Stimulated activated CD4-positive, alpha-beta T cell treated with anti-CD3 and anti-CD28 coated beads, Interleukin-4, amount 100 ng/mL, for 1 hour (primary cell): ENCODE results near the gene CDK8.

Experiments used
- DNase-seq: peaks from one replicate; pipeline ENCODE4 v3.0.0-alpha.2; 2020

Gene CDK8

GRCh38 chr13:26400545-26400944 lies 146.6 kb downstream of the CDK8 start:
- DNase-seq: no peak

GRCh38 chr13:26401069-26401468 lies 147.1 kb downstream of the CDK8 start:
- no peak for DNase-seq

GRCh38 chr13:26401578-26402021 lies 147.7 kb downstream of the CDK8 start:
- DNase-seq: no peak

GRCh38 chr13:26406791-26407190 lies 152.9 kb downstream of the CDK8 start:
- no peak for DNase-seq

GRCh38 chr13:26411206-26411605 lies 157.3 kb downstream of the CDK8 start:
- no peak for DNase-seq

GRCh38 chr13:26412263-26412662 lies 158.3 kb downstream of the CDK8 start:
- DNase-seq: no peak

- DNase-seq: no peak
These were observed 159.2 kb downstream of the CDK8 start for GRCh38 chr13:26412936-26413716.

- DNase-seq: no peak
These were observed 166.5 kb downstream of the CDK8 start for GRCh38 chr13:26420282-26420960.

GRCh38 chr13:26422036-26422435 lies 168.1 kb downstream of the CDK8 start:
- DNase-seq: no peak

- DNase-seq: no peak
These were observed 169.7 kb downstream of the CDK8 start for GRCh38 chr13:26423629-26424028.

GRCh38 chr13:26424181-26424580 lies 170.3 kb downstream of the CDK8 start:
- no peak for DNase-seq

GRCh38 chr13:26425443-26426358 lies 171.8 kb downstream of the CDK8 start:
- DNase-seq: no peak

- DNase-seq: no peak
These were observed 179.8 kb downstream of the CDK8 start for GRCh38 chr13:26433776-26434175.

GRCh38 chr13:26435171-26435570 lies 181.2 kb downstream of the CDK8 start:
- no peak for DNase-seq

GRCh38 chr13:26435646-26436045 lies 181.7 kb downstream of the CDK8 start:
- no peak for DNase-seq

GRCh38 chr13:26436914-26437313 lies 183.0 kb downstream of the CDK8 start:
- no peak for DNase-seq

- DNase-seq: no peak
These were observed 186.2 kb downstream of the CDK8 start for GRCh38 chr13:26440111-26440510.

- no peak for DNase-seq
These were observed 187.5 kb downstream of the CDK8 start for GRCh38 chr13:26441476-26441875.

GRCh38 chr13:26442541-26442940 lies 188.6 kb downstream of the CDK8 start:
- no peak for DNase-seq

GRCh38 chr13:26445092-26445491 lies 191.2 kb downstream of the CDK8 start:
- no peak for DNase-seq

GRCh38 chr13:26446751-26447150 lies 192.8 kb downstream of the CDK8 start:
- DNase-seq: no peak

- DNase-seq: no peak
These were observed 194.1 kb downstream of the CDK8 start for GRCh38 chr13:26448032-26448431.
